ENCODE data around the gene CCP110. TPM values are rescaled to one million over a fixed set of nuclear protein-coding genes. Genes with fewer than 3 reads are reported as not detected.

Gene CCP110
- total RNA-seq, 4 donors from 2014 or later: 10.7 to 18.8 (median 14.5) TPM

DNA sequence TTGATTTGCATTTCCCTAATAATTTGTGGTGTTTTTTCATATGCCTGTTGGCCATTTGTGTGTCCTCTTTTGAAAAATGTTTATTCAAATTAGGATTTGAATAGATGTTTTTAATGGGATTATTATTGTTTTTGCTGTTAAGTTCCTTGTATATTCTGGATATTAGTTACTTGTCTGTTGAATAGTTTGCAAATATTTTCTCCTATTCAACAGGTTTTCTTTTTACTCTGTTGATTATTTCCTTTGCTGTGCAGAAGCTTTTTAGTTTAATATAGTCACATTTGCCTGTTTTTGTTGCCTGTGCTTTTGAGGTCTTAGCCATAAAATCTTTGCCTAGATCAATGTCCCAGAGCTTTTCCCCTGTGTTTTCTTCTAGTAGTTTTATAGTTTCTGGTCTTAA is 11.4 kb upstream of the CCP110 start:
- TF ChIP-seq, protein P1, sequence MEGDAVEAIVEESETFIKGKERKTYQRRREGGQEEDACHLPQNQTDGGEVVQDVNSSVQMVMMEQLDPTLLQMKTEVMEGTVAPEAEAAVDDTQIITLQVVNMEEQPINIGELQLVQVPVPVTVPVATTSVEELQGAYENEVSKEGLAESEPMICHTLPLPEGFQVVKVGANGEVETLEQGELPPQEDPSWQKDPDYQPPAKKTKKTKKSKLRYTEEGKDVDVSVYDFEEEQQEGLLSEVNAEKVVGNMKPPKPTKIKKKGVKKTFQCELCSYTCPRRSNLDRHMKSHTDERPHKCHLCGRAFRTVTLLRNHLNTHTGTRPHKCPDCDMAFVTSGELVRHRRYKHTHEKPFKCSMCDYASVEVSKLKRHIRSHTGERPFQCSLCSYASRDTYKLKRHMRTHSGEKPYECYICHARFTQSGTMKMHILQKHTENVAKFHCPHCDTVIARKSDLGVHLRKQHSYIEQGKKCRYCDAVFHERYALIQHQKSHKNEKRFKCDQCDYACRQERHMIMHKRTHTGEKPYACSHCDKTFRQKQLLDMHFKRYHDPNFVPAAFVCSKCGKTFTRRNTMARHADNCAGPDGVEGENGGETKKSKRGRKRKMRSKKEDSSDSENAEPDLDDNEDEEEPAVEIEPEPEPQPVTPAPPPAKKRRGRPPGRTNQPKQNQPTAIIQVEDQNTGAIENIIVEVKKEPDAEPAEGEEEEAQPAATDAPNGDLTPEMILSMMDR (IDR thresholded peaks at IDR 0.05; ENCODE audit: low read depth): no peak

DNA sequence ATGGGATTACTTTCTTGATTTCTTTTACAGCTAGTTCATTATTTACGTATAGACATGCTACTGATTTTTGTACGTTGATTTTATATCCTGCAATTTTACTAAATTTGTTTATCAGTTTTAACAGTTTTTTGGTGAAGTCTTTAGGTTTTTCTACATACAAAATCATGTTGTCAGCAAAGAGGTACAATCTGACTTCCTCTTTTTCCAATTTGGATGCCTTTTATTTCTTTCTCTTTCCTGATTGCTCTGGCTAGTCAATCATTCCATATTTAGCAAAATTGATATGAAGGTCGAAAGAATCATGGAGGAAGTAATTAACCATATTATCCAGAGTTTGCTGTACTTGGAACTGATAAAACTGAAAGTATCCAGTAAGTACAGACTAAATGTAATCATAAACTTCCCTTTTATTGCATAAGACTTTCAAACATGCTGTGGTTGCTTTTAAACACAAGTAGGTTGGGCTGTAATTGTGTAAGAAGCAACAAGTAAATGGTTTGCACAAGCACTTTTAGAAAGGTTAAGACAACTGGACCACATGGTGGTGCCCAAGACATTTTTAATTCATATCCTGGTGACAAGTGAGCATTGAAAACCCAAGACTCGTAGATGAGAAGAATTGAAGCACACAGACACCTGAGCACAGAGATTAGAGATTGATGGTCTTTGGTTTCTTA is 10.2 kb upstream of the CCP110 start:
- TF ChIP-seq, protein P1 (IDR thresholded peaks at IDR 0.05; ENCODE audit: low read depth): no peak

- TF ChIP-seq, protein P1 (IDR thresholded peaks at IDR 0.05; ENCODE audit: low read depth): no peak
Measured at GRCh38 chr16:19515757-19516156, 8.0 kb upstream of the CCP110 start.

GRCh38 chr16:19517424-19518089 is 6.2 kb upstream of the CCP110 start:
- TF ChIP-seq, protein P1 (IDR thresholded peaks at IDR 0.05; ENCODE audit: low read depth): no peak

- TF ChIP-seq, protein P1 (IDR thresholded peaks at IDR 0.05; ENCODE audit: low read depth): no peak
Measured at GRCh38 chr16:19518388-19518787, 5.4 kb upstream of the CCP110 start.

DNA sequence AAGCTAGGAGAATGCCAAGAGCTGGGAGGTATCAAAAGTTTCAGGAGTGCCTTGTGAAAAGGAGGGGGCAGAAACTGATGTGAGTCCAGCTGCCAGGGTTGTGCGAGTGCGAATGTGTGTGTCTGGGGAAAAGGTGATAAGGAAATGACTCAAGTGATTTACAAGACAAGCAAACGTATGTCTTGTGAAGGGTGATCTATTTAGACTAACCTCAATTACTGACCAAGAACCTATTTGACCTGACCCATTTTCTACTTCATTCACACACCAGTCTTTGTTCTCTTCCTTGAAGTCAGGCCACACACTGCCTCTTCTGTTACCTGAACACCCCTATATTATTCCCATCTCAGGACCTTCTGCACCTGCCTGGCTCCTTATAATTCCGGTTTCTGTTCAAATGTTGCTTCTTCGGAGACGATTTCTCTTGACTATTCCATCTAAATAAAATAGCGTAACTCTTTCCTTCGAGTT is 2.8 kb upstream of the CCP110 start:
- TF ChIP-seq, protein P1 (IDR thresholded peaks at IDR 0.05; ENCODE audit: low read depth): no peak

All from subcutaneous adipose tissue (tissue), 4 donors.